ENCODE measurements around the gene GAA.

- no peak for TF ChIP-seq CTCF (IDR thresholded peaks at IDR 0.05 in 2 of 3, conservative IDR thresholded peaks at IDR 0.05 in 1 of 3; ENCODE audit: borderline replicate concordance in 1 of 3, insufficient read depth in 1 of 3, low read depth in 2 of 3, low read length in 2 of 3)
- TF ChIP-seq POLR2AphosphoS5 (IDR thresholded peaks at IDR 0.05; ENCODE audit: low read depth, low read length): no peak
- TF ChIP-seq JUND (IDR thresholded peaks at IDR 0.05): no peak
- no peak for TF ChIP-seq POLR2A (IDR thresholded peaks at IDR 0.05; ENCODE audit: borderline replicate concordance, extremely low read depth, insufficient read depth, insufficient read length)
- no peak for TF ChIP-seq REST (IDR thresholded peaks at IDR 0.05; ENCODE audit: low read depth)
- TF ChIP-seq EZH2 (IDR thresholded peaks at IDR 0.05): no peak
- no peak for TF ChIP-seq EGR1 (IDR thresholded peaks at IDR 0.05; ENCODE audit: low read depth)
Observed at GRCh38 chr17:80105762-80106161, 4.4 kb downstream of the GAA start.

Measured in HCT116 (cell line).